Measurements from ENCODE around the gene G3BP1.

DNA sequence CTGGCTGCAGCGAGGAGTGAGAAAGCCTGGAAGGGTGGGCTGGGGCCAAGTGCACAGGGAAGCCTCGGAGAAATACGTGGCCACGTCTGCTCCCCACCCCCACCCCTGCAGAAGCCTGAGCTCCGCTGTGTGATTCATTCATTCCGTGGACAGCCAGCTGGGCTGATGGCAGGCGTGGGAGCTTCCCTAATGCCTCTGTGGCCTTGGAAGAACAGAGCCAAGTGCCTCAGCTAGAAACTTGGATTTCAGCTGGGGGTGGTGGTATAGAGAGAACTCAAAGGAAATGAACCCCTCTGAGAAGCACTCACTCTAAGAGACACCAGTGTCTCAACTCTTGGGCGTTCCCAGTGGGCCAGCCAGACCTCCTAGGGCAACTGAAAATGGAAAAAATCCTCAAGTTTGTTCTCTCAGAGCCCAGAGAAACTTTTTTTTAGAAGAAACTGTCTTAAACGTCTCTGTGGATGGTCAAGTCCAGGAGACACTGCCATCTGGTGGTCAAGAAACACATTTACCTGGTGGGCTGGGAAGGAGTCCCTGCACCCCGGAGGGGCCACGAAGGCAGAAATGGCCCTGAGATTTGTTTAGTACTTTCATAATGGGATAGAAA, 31.3 kb upstream of the G3BP1 start:
- peak; percentile 89 for TF ChIP-seq CTCF (conservative IDR thresholded peaks at IDR 0.05; ENCODE audit: low read length)
- no peak for TF ChIP-seq EZH2phosphoT487 (IDR thresholded peaks at IDR 0.05; ENCODE audit: borderline replicate concordance)

Data from Loucy (cell line).